ENCODE measurements around the gene ANKS3. TPM values are rescaled to one million over a fixed set of nuclear protein-coding genes. Genes with fewer than 3 reads are reported as not detected.

The ANKS3 gene
- total and polyA plus RNA-seq, 2 experiments from 2014 or later: 22.5 to 24.9 TPM

- Histone ChIP-seq H3K79me2 (replicated peaks; ENCODE audit: insufficient read depth) (peaks cover 19% of the 10 kb centered on the region), H3K4me2 (no peak overlapping the region), H3K9me2 (ENCODE audit: insufficient read depth) (no peaks in the 10 kb centered on the region), H2AFZ (no peak overlapping the region), H3F3A (replicated peaks; ENCODE audit: low read depth) (no peaks in the 10 kb centered on the region), H3K4me3 (no peak overlapping the region), H3K36me3 (ENCODE audit: insufficient read depth) (no peaks in the 10 kb centered on the region), H3K4me1 (ENCODE audit: insufficient read depth) (no peaks in the 10 kb centered on the region), H4K20me1 (replicated peaks; ENCODE audit: insufficient read depth) (peaks cover 9% of the 10 kb centered on the region), H3K27me3 (ENCODE audit: insufficient read depth) (no peaks in the 10 kb centered on the region), H3K27ac (ENCODE audit: low read depth) (no peak overlapping the region)
- H3K4me3 Mint-ChIP-seq: no peak overlapping the region; the same call in 2 of the 3 replicates
- TF ChIP-seq ETS1 (IDR thresholded peaks at IDR 0.05) (no peak), EZH2phosphoT487 (IDR thresholded peaks at IDR 0.05; ENCODE audit: unreplicated experiment) (no peak), CTCF (conservative IDR thresholded peaks at IDR 0.05; ENCODE audit: low read depth in 2 of 2) (no peak), POLR2AphosphoS5 (IDR thresholded peaks at IDR 0.05; ENCODE audit: low read depth) (no peak), ZNF114 (CRISPR knock-in tag; IDR thresholded peaks at IDR 0.05) (no peak), STAT1 (IDR thresholded peaks at IDR 0.05; ENCODE audit: unreplicated experiment) (no peak), NANOG (IDR thresholded peaks at IDR 0.05; ENCODE audit: borderline replicate concordance) (no peak), ZNF331 (CRISPR knock-in tag; IDR thresholded peaks at IDR 0.05; ENCODE audit: low read depth) (no peak), JUNB (IDR thresholded peaks at IDR 0.05; ENCODE audit: unreplicated experiment) (no peak), CREB1 (CRISPR knock-in tag; IDR thresholded peaks at IDR 0.05; ENCODE audit: low read depth) (no peak), EZH2 (IDR thresholded peaks at IDR 0.05; ENCODE audit: low read depth, unreplicated experiment) (no peak)
- no peaks in the 10 kb centered on the region for H3K4me1 Mint-ChIP-seq
- DNase-seq (ENCODE audit: low spot score) (no peak), ATAC-seq (no peak)
- H3K27me3 Mint-ChIP-seq (ENCODE audit: insufficient read depth, low read depth, poor library complexity): peaks cover 6% of the 10 kb centered on the region
- no peak overlapping the region; the same call in 1 of the 2 replicates for H3K27ac Mint-ChIP-seq
- H3K36me3 Mint-ChIP-seq (ENCODE audit: low read depth): peaks cover 33% of the 10 kb centered on the region
- peaks cover 4% of the 10 kb centered on the region; the same call in 2 of the 3 replicates for H3K9me3 Mint-ChIP-seq
These were observed 84.2 kb downstream of the ANKS3 start for GRCh38 chr16:4649744-4650442.

GRCh38 chr16:4648917-4649316 is 85.2 kb downstream of the ANKS3 start:
- DNase-seq (ENCODE audit: low spot score) (no peak), ATAC-seq (no peak)
- Mint-ChIP-seq H3K27ac (no peak overlapping the region), H3K36me3 (ENCODE audit: low read depth) (peaks cover 26% of the 10 kb centered on the region), H3K27me3 (ENCODE audit: insufficient read depth, low read depth, poor library complexity) (peaks cover 6% of the 10 kb centered on the region), H3K4me1 (no peaks in the 10 kb centered on the region), H3K4me3 (no peak overlapping the region; the same call in 2 of the 3 replicates), H3K9me3 (peaks cover 4% of the 10 kb centered on the region; the same call in 2 of the 3 replicates)
- no peaks in the 10 kb centered on the region for H3K36me3 ChIP-seq (ENCODE audit: insufficient read depth)
- H3K9me2 ChIP-seq (ENCODE audit: insufficient read depth): no peaks in the 10 kb centered on the region
- no peak overlapping the region for H3K4me3 ChIP-seq
- H4K20me1 ChIP-seq (replicated peaks; ENCODE audit: insufficient read depth): peaks cover 9% of the 10 kb centered on the region
- H2AFZ ChIP-seq: no peak overlapping the region
- no peak overlapping the region for H3K27ac ChIP-seq (ENCODE audit: low read depth)
- no peaks in the 10 kb centered on the region for H3K27me3 ChIP-seq (ENCODE audit: insufficient read depth)
- H3F3A ChIP-seq (replicated peaks; ENCODE audit: low read depth): no peaks in the 10 kb centered on the region
- no peak overlapping the region for H3K4me2 ChIP-seq
- H3K79me2 ChIP-seq (replicated peaks; ENCODE audit: insufficient read depth): peaks cover 29% of the 10 kb centered on the region
- H3K4me1 ChIP-seq (ENCODE audit: insufficient read depth): no peaks in the 10 kb centered on the region
- TF ChIP-seq ZNF462 (CRISPR knock-in tag; IDR thresholded peaks at IDR 0.05): no peak
